OCI-LY7 (cell line): Measurements from ENCODE around the gene VSIG4. TPM values are rescaled to one million over a fixed set of nuclear protein-coding genes. Genes with fewer than 3 reads are reported as not detected.

Source experiments
- BruUV-seq: library from RNA; stranded (reverse); fragments of 400-500 nt; replicated peaks from 2 replicates; lab custom pipeline; 2021; lab: Mats Ljungman, UMichigan
- CTCF ChIA-PET: fragments of 300-600 bp; sonication (Branson Sonifier 250); formaldehyde crosslinking; loops from one replicate; lab custom pipeline; 2022; ENCODE audit warnings: antibody characterized with exemption; ENCODE audit not compliant: unreplicated experiment; lab: Charles Lee
- POLR2A ChIA-PET: fragments of 300-600 bp; sonication (Branson Sonifier 250); formaldehyde crosslinking; loops from one replicate; lab custom pipeline; 2022; ENCODE audit warnings: antibody characterized with exemption; lab: Charles Lee
- DNase-seq: peaks from one replicate; pipeline ENCODE4 v3.0.0-alpha.2; 2015; ENCODE audit warnings: low spot score
- H2AFZ ChIP-seq: fragments of 200-600 bp; sonication (generic), shearing (Covaris generic); 2 replicates; pipeline ENCODE4 v1.6.1; 2014; ENCODE audit warnings: mild to moderate bottlenecking, antibody characterized with exemption, low read length, moderate library complexity
- H3K27ac ChIP-seq: fragments of 200-600 bp; sonication (generic); 2 replicates; pipeline ENCODE4 v1.5.1; 2014; ENCODE audit warnings: mixed run types, low read depth, mild to moderate bottlenecking, moderate library complexity, low read length, inconsistent platforms; ENCODE audit not compliant: poor library complexity, severe bottlenecking
- H3K36me3 ChIP-seq: fragments of 200-600 bp; sonication (generic); 2 replicates; pipeline ENCODE4 v1.6.1; 2014; ENCODE audit warnings: mild to moderate bottlenecking, antibody characterized with exemption, low read length, moderate library complexity, mixed read lengths; ENCODE audit not compliant: insufficient read depth
- H3K4me1 ChIP-seq: fragments of 200-600 bp; sonication (generic); 2 replicates; pipeline ENCODE4 v1.5.1; 2014; ENCODE audit warnings: mild to moderate bottlenecking, low read length; ENCODE audit not compliant: insufficient read depth, poor library complexity, severe bottlenecking
- H3K4me2 ChIP-seq: fragments of 200-600 bp; sonication (generic); 2 replicates; pipeline ENCODE4 v1.6.1; 2014; ENCODE audit warnings: mild to moderate bottlenecking, low read length
- H3K4me3 ChIP-seq: fragments of 200-600 bp; sonication (generic); 2 replicates; pipeline ENCODE4 v1.5.1; 2014; ENCODE audit warnings: mild to moderate bottlenecking, low read depth, low read length; ENCODE audit not compliant: poor library complexity, severe bottlenecking
- H3K79me2 ChIP-seq: fragments of 200-600 bp; sonication (generic); 2 replicates; pipeline ENCODE4 v1.6.1; 2016; ENCODE audit warnings: low read depth, mild to moderate bottlenecking, low read length, moderate library complexity, mixed read lengths; ENCODE audit not compliant: insufficient read depth
- H3K9me2 ChIP-seq: fragments of 200-600 bp; sonication (generic); 2 replicates; pipeline ENCODE4 v1.6.1; 2016; ENCODE audit warnings: mild to moderate bottlenecking, low read length, mixed read lengths; ENCODE audit not compliant: insufficient read depth
- H3K9me3 ChIP-seq: fragments of 200-600 bp; sonication (generic); 2 replicates; pipeline ENCODE4 v1.6.1; 2014; ENCODE audit warnings: mild to moderate bottlenecking, mixed run types, low read length, mixed read lengths
- H4K20me1 ChIP-seq: fragments of 200-600 bp; sonication (generic); 2 replicates; pipeline ENCODE4 v1.6.1; 2014; ENCODE audit warnings: mild to moderate bottlenecking, antibody characterized with exemption, low read length, moderate library complexity, mixed read lengths; ENCODE audit not compliant: insufficient read depth
- EZH2phosphoT487 ChIP-seq: fragments of 200-600 bp; sonication (generic); IDR thresholded peaks from 2 replicates; pipeline ENCODE4 v1.6.1; 2018; ENCODE audit warnings: low read depth, borderline replicate concordance, mild to moderate bottlenecking, mixed run types, antibody characterized with exemption, low read length, moderate library complexity, mixed read lengths
- intact Hi-C: fragments of 100-400 bp; cut with micrococcal nuclease; formaldehyde crosslinking; loops from one replicate; pipeline ENCODE4 v1.10.0; 2022; ENCODE audit not compliant: unreplicated experiment
- total RNA-seq, 2 experiments: library from RNA; depleted of rRNA in 1 of 2; stranded (reverse); fragments of >200 nt in 1 of 2; shearing (Covaris generic) in 1 of 2; gene quantifications; 2 replicates each; pipeline ENCODE4 v1.2.3, GENCODE V29; 2014 to 2022
- TF ChIP-seq, protein P1 (sequence below): fragments of 200-600 bp; sonication (generic); conservative IDR thresholded peaks from 2 replicates; pipeline ENCODE4 v1.5.1; 2014; ENCODE audit warnings: mild to moderate bottlenecking, antibody characterized with exemption, low read length, moderate library complexity, mixed read lengths

Gene VSIG4
- total RNA-seq, 2 experiments from 2014 or later, result not detected

DNA sequence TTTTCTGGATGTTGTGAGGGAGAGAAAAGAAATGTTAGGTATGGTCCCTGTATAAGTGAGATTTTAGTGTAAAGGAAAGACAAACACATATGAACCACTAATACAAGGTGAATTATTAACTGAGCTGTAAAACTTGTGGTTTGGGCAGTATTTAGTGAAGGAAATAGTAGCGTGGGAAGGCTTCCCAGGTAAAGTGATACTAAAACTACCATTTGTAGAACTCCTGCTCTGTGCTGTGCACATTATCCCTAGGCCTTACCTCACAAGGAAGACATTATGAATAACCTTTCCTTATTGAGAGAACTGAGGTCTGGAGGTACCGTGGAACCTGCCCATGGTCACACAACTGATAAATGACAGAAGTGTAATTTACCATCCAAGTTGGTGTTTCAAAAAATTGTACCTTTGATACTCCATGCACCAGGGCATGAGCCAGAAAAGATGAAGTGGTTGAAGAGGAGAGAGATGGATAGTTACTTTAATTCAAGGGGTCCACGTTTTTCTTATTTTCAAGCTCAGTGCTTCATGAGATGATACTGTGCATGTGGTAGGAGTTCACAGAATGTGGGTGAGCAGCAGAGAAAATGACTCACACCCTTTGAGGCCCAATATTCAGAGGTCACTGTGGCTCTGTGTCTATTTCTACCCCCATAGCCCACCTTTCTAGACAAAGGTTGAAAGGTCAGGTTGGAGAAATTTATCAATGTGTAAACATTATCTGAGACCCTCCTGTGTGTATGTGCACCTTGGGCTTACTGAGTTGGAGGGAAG, 2.6 kb upstream of the VSIG4 start:
- H3K27ac ChIP-seq, result no peak overlapping the region
- intact Hi-C loops, result no loop called here

DNA sequence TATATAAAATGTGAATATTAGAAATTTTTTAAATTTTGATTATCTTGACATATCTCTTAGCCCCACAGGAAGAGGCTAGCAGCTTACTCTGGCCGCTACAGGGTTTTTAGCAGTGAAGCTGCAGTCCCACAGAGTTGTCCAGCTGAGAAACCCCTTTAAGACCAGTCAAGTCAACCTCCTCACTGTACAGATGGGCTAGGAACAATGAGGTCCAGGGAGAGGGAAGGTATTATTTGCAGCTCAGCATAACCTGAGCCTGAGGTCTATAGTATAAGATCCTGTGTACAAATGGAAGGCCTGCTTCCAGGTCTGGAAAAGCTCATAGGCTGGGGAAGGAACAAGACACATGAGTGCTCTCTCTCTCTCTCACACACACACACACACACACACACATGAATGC, 1.8 kb downstream of the VSIG4 start:
- Histone ChIP-seq H3K9me3 (no peaks in the 10 kb centered on the region), H3K79me2 (no peaks in the 10 kb centered on the region), H3K4me3 (no peak overlapping the region), H3K9me2 (no peaks in the 10 kb centered on the region), H3K4me2 (no peak overlapping the region), H4K20me1 (no peaks in the 10 kb centered on the region), H3K4me1 (no peaks in the 10 kb centered on the region), H2AFZ (no peak overlapping the region), H3K27ac (no peak overlapping the region), H3K36me3 (no peaks in the 10 kb centered on the region)
- TF ChIP-seq, protein P1, sequence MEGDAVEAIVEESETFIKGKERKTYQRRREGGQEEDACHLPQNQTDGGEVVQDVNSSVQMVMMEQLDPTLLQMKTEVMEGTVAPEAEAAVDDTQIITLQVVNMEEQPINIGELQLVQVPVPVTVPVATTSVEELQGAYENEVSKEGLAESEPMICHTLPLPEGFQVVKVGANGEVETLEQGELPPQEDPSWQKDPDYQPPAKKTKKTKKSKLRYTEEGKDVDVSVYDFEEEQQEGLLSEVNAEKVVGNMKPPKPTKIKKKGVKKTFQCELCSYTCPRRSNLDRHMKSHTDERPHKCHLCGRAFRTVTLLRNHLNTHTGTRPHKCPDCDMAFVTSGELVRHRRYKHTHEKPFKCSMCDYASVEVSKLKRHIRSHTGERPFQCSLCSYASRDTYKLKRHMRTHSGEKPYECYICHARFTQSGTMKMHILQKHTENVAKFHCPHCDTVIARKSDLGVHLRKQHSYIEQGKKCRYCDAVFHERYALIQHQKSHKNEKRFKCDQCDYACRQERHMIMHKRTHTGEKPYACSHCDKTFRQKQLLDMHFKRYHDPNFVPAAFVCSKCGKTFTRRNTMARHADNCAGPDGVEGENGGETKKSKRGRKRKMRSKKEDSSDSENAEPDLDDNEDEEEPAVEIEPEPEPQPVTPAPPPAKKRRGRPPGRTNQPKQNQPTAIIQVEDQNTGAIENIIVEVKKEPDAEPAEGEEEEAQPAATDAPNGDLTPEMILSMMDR, result no peak
- TF ChIP-seq EZH2phosphoT487, result no peak
- no TSS peak for BruUV-seq
- ChIA-PET POLR2A (interaction anchor here (1.7 kb wide), 1 partner anchor 8 kb away, joined by 8 read pairs; no protein-coding TSS in a partner anchor), CTCF (no interaction called here)
- intact Hi-C loops, result no loop called here
- DNase-seq, result no peak

More for the DNA sequence above, 2.6 kb upstream of the VSIG4 start:
- Histone ChIP-seq H3K79me2 (no peaks in the 10 kb centered on the region), H3K36me3 (no peaks in the 10 kb centered on the region), H3K4me2 (no peak overlapping the region), H3K4me3 (no peak overlapping the region), H3K9me2 (no peaks in the 10 kb centered on the region), H3K9me3 (no peaks in the 10 kb centered on the region), H4K20me1 (no peaks in the 10 kb centered on the region), H3K4me1 (peaks cover 21% of the 10 kb centered on the region), H2AFZ (no peak overlapping the region)
- BruUV-seq, result no TSS peak
- TF ChIP-seq, protein P1, result no peak
- no peak for TF ChIP-seq EZH2phosphoT487
- POLR2A ChIA-PET, result interaction anchor here (0.6 kb wide), 1 partner anchor 1068 kb away, joined by 3 read pairs; no protein-coding TSS in a partner anchor
- CTCF ChIA-PET, result no interaction called here
- DNase-seq, result no peak

DNA sequence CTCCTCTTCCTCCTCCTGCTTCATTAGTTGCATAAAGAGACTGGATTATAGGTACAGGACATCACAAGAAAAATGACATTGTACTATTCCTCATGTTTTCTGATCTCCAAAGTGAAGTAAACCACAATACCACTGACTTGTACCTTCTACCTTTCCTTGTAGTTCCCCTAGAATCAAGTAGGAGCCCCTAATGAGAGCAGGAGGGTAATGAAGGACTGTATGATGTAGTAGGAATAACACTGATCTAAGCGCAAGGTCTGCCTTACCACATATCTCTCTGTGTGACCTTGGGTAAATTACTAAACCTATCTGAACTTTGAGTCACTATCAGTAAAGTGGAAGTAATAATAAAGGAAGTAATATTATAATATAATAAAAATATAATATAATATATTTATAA, 3.6 kb downstream of the VSIG4 start:
- H3K9me2 ChIP-seq, result no peaks in the 10 kb centered on the region
- CTCF ChIA-PET, result no interaction called here
- H3K4me2 ChIP-seq, result no peak overlapping the region
- BruUV-seq, result no TSS peak
- H3K9me3 ChIP-seq, result no peaks in the 10 kb centered on the region
- TF ChIP-seq, protein P1, result no peak
- no peak for TF ChIP-seq EZH2phosphoT487
- no peak overlapping the region for H2AFZ ChIP-seq
- no peak for DNase-seq
- H3K4me1 ChIP-seq, result no peaks in the 10 kb centered on the region
- no peaks in the 10 kb centered on the region for H4K20me1 ChIP-seq
- POLR2A ChIA-PET, result no interaction called here
- no peak overlapping the region for H3K27ac ChIP-seq
- intact Hi-C loops, result no loop called here
- no peaks in the 10 kb centered on the region for H3K36me3 ChIP-seq
- H3K4me3 ChIP-seq, result no peak overlapping the region
- H3K79me2 ChIP-seq, result no peaks in the 10 kb centered on the region
